WERI-Rb-1 (cell line): Measurements from ENCODE around the gene CCDC88C.

Experiments
- DNase-seq: peaks from one replicate; pipeline ENCODE4 v3.0.0-alpha.2; 2020
- H3K27ac ChIP-seq: fragments of 250-450 bp; sonication (Bioruptor Pico); 2 replicates; pipeline ENCODE4 v1.5.1; 2020; ENCODE audit warnings: mild to moderate bottlenecking, moderate library complexity
- H3K27me3 ChIP-seq: fragments of 250-450 bp; sonication (Bioruptor Pico); 2 replicates; pipeline ENCODE4 v1.5.1; 2021; ENCODE audit warnings: mild to moderate bottlenecking, low read depth, moderate library complexity; ENCODE audit not compliant: insufficient read depth, severe bottlenecking
- H3K36me3 ChIP-seq: fragments of 250-450 bp; sonication (Bioruptor Pico); 2 replicates; pipeline ENCODE4 v1.5.1; 2020; ENCODE audit warnings: mild to moderate bottlenecking, moderate library complexity
- H3K4me3 ChIP-seq: 2 replicates; pipeline ENCODE4 v1.5.1; 2011; ENCODE audit warnings: low read depth, mild to moderate bottlenecking, control low read depth, low read length
- H3K9me3 ChIP-seq: fragments of 250-450 bp; sonication (Bioruptor Pico); 2 replicates; pipeline ENCODE4 v1.5.1; 2021; ENCODE audit warnings: mild to moderate bottlenecking, moderate library complexity; ENCODE audit not compliant: severe bottlenecking
- CTCF ChIP-seq: IDR thresholded peaks from 2 replicates; pipeline ENCODE4 v1.5.1; 2011; ENCODE audit warnings: low read depth, mild to moderate bottlenecking, control low read depth, inconsistent platforms, low read length

CCDC88C gene

DNA sequence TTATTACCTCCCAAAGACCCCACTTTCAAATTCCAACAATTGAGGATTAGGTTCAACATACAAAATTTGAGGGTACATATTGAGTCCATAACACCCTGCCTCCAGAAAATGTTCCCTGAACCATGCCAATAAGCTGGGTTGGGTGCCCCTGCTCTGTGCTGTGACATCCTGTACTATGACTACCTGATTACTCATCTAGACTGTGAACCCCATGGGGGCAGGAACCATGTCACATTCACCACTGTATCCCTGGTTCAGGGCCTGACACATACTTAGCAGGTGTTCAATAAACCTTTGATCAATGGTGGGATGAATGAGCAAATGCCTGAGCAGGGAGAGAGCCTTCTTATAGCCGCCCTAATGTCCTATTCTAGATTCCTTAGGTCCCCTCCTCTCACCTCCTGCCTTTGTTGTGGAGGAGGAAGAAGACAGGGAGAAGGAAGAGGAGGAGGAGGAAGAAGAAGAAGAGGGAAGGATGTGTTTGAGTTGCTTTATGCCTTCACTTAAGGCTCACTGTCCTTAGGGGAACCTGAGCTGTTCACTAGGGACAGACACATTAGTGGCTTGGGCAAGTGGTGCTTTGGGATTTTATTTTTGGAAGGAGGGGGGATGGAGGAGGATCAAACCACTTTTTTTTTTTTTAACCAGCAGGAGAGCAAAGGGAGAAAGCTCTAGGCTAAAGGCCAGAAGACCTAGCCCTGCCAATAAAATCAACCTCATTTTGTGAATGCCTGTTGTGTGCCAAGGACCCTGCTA lies 194.4 kb downstream of the CCDC88C start:
- no peaks in the 10 kb centered on the region for H3K36me3 ChIP-seq
- no peak for DNase-seq
- no peak overlapping the region for H3K4me3 ChIP-seq
- no peak for TF ChIP-seq CTCF
- no peaks in the 10 kb centered on the region for H3K9me3 ChIP-seq
- no peaks in the 10 kb centered on the region for H3K27me3 ChIP-seq
- no peak overlapping the region for H3K27ac ChIP-seq
